HepG2 (cell line): ENCODE data around the gene SYNE3. TPM values are rescaled to one million over a fixed set of nuclear protein-coding genes. Genes with fewer than 3 reads are reported as not detected.

Source experiments
- ATAD3A ChIP-seq: sonication (generic); formaldehyde crosslinking; IDR thresholded peaks from 2 replicates; pipeline ENCODE4 v1.4.0; 2020; ENCODE audit warnings: missing genetic modification reagents
- ATF1 ChIP-seq: IDR thresholded peaks from 2 replicates; pipeline ENCODE4 v1.6.1; 2016; ENCODE audit warnings: mild to moderate bottlenecking, control low read depth
- BHLHE40 ChIP-seq: IDR thresholded peaks from 2 replicates; pipeline ENCODE4 v1.6.1; 2011; ENCODE audit warnings: low read length, improper control_type of control experiment
- ETS1 ChIP-seq: sonication (generic); formaldehyde crosslinking; IDR thresholded peaks from 2 replicates; pipeline ENCODE4 v1.4.0; 2020; ENCODE audit warnings: missing genetic modification reagents
- KLF6 ChIP-seq: IDR thresholded peaks from 2 replicates; pipeline ENCODE4 v1.8.0; 2016; ENCODE audit warnings: missing biosample characterization, missing genetic modification reagents
- YY1 ChIP-seq: IDR thresholded peaks from 2 replicates; pipeline ENCODE4 v1.6.1; 2011; ENCODE audit warnings: low read length, low read depth, moderate library complexity, mild to moderate bottlenecking; ENCODE audit not compliant: insufficient read depth, insufficient replicate concordance
- ZBTB3 ChIP-seq: sonication (generic); formaldehyde crosslinking; IDR thresholded peaks from 2 replicates; pipeline ENCODE4 v1.4.0; 2020; ENCODE audit warnings: low read depth, mild to moderate bottlenecking, moderate library complexity, missing genetic modification reagents, borderline replicate concordance
- ZC3H4 ChIP-seq: sonication (generic); formaldehyde crosslinking; IDR thresholded peaks from 2 replicates; pipeline ENCODE4 v1.4.0; 2020; ENCODE audit warnings: missing genetic modification reagents, borderline replicate concordance
- ZEB1 ChIP-seq: IDR thresholded peaks from 2 replicates; pipeline ENCODE4 v1.6.1; 2012; ENCODE audit warnings: mild to moderate bottlenecking, low read depth, inconsistent platforms; ENCODE audit not compliant: insufficient replicate concordance
- ZFYVE20 ChIP-seq: sonication (generic); formaldehyde crosslinking; IDR thresholded peaks from 2 replicates; pipeline ENCODE4 v1.8.0; 2023; ENCODE audit warnings: low read depth, mild to moderate bottlenecking, moderate library complexity, missing genetic modification reagents, borderline replicate concordance
- ZMYM2 ChIP-seq: sonication (generic); formaldehyde crosslinking; IDR thresholded peaks from 2 replicates; pipeline ENCODE4 v1.8.0; 2022; ENCODE audit warnings: mild to moderate bottlenecking, missing genetic modification reagents
- ZNF280D ChIP-seq: sonication (generic); formaldehyde crosslinking; IDR thresholded peaks from 2 replicates; pipeline ENCODE4 v1.5.1; 2020; ENCODE audit warnings: mild to moderate bottlenecking, missing genetic modification reagents
- ZNF562 ChIP-seq: sonication (generic); formaldehyde crosslinking; IDR thresholded peaks from 2 replicates; pipeline ENCODE4 v1.8.0; 2022; ENCODE audit warnings: missing genetic modification reagents, borderline replicate concordance
- ZNF615 ChIP-seq: sonication (generic); formaldehyde crosslinking; IDR thresholded peaks from 2 replicates; pipeline ENCODE4 v1.5.0; 2020; ENCODE audit warnings: mild to moderate bottlenecking, missing genetic modification reagents, borderline replicate concordance
- ZNF672 ChIP-seq: sonication (generic); formaldehyde crosslinking; IDR thresholded peaks from 2 replicates; pipeline ENCODE4 v1.8.1; 2022; ENCODE audit warnings: missing genetic modification reagents
- ZNF772 ChIP-seq: sonication (generic); formaldehyde crosslinking; IDR thresholded peaks from 2 replicates; pipeline ENCODE4 v1.5.0; 2020; ENCODE audit warnings: mild to moderate bottlenecking, missing genetic modification reagents
- ZSCAN9 ChIP-seq: IDR thresholded peaks from 2 replicates; pipeline ENCODE4 v1.6.1; 2016; ENCODE audit warnings: borderline replicate concordance
- polyA plus RNA-seq, 8 experiments: library from polyadenylated mRNA; depleted of rRNA in 3 of 8; stranded (reverse) in 7 of 8; unstranded in 1 of 8; fragments of >200 nt; fragmentation: Illumina TruSeq in 4 of 8; extraction: Trizol in 4 of 8; gene quantifications; 2 replicates each; pipeline versions ENCODE4 v1.2.1 to v1.2.3, GENCODE V29; 2011 to 2016; ENCODE audit warnings: low read depth in 4 of 8, missing spikeins in 1 of 8, mixed read lengths in 1 of 8; ENCODE audit not compliant: insufficient read depth in 1 of 8
- total RNA-seq, 5 experiments: library from RNA; depleted of rRNA; stranded (reverse); fragments of >200 nt; fragmentation: Illumina TruSeq; extraction: Trizol; gene quantifications; 2 replicates each; pipeline ENCODE4 v1.2.3, GENCODE V29; 2016; ENCODE audit warnings: low read depth in 1 of 5
- TF ChIP-seq, protein P1 (sequence below): sonication (generic); formaldehyde crosslinking; IDR thresholded peaks from 2 replicates; pipeline ENCODE4 v1.4.0; 2020; ENCODE audit warnings: missing genetic modification reagents

SYNE3 gene
- total and polyA plus RNA-seq, 2 of the 13 experiments (the other 11 are each of a cell fraction or from before 2014, with no cell fraction given) = 7.8 to 8.0 TPM

DNA sequence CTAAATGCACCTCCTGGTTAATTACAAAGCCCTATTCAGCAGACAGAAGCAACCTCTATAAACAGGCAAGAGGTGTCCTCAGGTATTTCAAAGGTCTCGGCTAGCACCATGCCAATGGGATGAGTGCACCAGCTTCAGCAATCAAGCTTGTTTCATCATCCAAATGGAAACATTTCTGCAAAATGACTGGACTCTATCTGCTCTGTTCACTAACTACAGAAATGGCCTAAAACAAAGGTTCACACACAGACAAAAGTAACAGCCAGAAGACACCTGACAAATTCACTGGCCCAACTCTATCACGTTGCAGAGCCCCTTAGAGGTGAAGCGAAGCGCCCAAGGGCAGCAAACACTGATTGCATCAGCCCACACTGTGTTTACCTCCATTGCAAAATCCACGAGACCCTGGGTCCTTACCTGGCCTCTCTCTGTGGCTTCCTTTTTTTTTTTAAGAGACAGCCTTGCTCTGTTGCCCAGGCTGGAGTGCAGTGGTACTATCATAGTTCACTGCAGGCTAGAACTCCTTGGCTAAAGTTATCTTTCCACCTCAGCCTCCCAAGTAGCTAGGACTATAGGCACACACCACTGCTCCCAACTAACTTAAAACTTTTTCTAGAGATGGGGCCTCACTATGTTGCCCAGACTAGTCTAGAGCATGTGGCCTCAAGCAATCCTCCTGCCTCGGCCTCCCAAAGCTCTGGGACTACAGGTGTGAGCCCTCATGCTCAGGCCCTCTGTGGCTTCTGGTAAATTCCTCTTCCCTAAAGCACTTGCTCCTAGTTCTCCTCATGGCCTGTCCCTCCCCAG, 8.5 kb upstream of the SYNE3 start (continued):
- TF ChIP-seq ZC3H4 (CRISPR knock-in tag) (no peak), ZNF615 (CRISPR knock-in tag) (no peak; the same call in 1 of the 2 replicates), ZNF672 (CRISPR knock-in tag) (no peak), ZEB1 (peak; percentile 96), ZNF772 (CRISPR knock-in tag) (0 out of 2 replicates have a peak, but pooled peaks have one; percentile 22), ATAD3A (CRISPR knock-in tag) (no peak), ZMYM2 (CRISPR knock-in tag) (peak; percentile 38; the same call in 1 of the 2 replicates), KLF6 (peak; percentile 84), ZFYVE20 (CRISPR knock-in tag) (no peak), ATF1 (CRISPR knock-in tag) (peak; percentile 66), ZSCAN9 (CRISPR knock-in tag) (peak; percentile 86), ZBTB3 (peak; percentile 62; the same call in 1 of the 2 replicates), ZNF562 (CRISPR knock-in tag) (no peak), YY1 (no peak), ETS1 (CRISPR knock-in tag) (no peak), ZNF280D (CRISPR knock-in tag) (no peak), BHLHE40 (peak; percentile 91)
- TF ChIP-seq, protein P1, sequence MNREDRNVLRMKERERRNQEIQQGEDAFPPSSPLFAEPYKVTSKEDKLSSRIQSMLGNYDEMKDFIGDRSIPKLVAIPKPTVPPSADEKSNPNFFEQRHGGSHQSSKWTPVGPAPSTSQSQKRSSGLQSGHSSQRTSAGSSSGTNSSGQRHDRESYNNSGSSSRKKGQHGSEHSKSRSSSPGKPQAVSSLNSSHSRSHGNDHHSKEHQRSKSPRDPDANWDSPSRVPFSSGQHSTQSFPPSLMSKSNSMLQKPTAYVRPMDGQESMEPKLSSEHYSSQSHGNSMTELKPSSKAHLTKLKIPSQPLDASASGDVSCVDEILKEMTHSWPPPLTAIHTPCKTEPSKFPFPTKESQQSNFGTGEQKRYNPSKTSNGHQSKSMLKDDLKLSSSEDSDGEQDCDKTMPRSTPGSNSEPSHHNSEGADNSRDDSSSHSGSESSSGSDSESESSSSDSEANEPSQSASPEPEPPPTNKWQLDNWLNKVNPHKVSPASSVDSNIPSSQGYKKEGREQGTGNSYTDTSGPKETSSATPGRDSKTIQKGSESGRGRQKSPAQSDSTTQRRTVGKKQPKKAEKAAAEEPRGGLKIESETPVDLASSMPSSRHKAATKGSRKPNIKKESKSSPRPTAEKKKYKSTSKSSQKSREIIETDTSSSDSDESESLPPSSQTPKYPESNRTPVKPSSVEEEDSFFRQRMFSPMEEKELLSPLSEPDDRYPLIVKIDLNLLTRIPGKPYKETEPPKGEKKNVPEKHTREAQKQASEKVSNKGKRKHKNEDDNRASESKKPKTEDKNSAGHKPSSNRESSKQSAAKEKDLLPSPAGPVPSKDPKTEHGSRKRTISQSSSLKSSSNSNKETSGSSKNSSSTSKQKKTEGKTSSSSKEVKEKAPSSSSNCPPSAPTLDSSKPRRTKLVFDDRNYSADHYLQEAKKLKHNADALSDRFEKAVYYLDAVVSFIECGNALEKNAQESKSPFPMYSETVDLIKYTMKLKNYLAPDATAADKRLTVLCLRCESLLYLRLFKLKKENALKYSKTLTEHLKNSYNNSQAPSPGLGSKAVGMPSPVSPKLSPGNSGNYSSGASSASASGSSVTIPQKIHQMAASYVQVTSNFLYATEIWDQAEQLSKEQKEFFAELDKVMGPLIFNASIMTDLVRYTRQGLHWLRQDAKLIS = 0 out of 2 replicates have a peak, but pooled peaks have one; percentile 68
